Esophagus muscularis mucosa (tissue), 4 donors: ENCODE data around the gene DIP2C. TPM values are rescaled to one million over a fixed set of nuclear protein-coding genes. Genes with fewer than 3 reads are reported as not detected.

Experiments used
- DNase-seq: peaks from one replicate; pipeline ENCODE4 v3.0.0-alpha.2; 2017; ENCODE audit errors: extremely low spot score
- H3K27ac ChIP-seq, 4 donors: fragments of 200-600 bp; sonication (generic); replicated peaks in 1 of 4; 1 replicate in 3 of 4; 2 replicates in 1 of 4; pipeline ENCODE4 v1.5.1; 2016 to 2019; ENCODE audit warnings: mild to moderate bottlenecking in 1 of 4
- H3K27me3 ChIP-seq, 4 donors: fragments of 200-600 bp; sonication (generic); one replicate each; pipeline versions ENCODE4 v1.5.1 to v1.6.0; 2016 to 2019
- H3K36me3 ChIP-seq, 4 donors: fragments of 200-600 bp; sonication (generic); one replicate each; pipeline ENCODE4 v1.5.1; 2016 to 2019
- H3K4me1 ChIP-seq, 4 donors: fragments of 200-600 bp; sonication (generic); one replicate each; pipeline ENCODE4 v1.5.1; 2016 to 2019
- H3K4me3 ChIP-seq, 4 donors: fragments of 200-600 bp; sonication (generic); 1 replicate in 2 of 4; 2 replicates in 2 of 4; pipeline ENCODE4 v1.5.1; 2016 to 2019; ENCODE audit warnings: mild to moderate bottlenecking in 4 of 4, moderate library complexity in 1 of 4
- H3K9me3 ChIP-seq, 4 donors: fragments of 200-600 bp; sonication (generic); 1 replicate in 3 of 4; 2 replicates in 1 of 4; pipeline ENCODE4 v1.5.1; 2016 to 2019
- EP300 ChIP-seq: sonication (generic); formaldehyde crosslinking; IDR thresholded peaks from one replicate; pipeline ENCODE4 v1.6.1; 2017; ENCODE audit warnings: antibody characterized with exemption
- POLR2A ChIP-seq: fragments of 450-650 bp; IDR thresholded peaks from one replicate; pipeline ENCODE4 v1.6.1; 2017; ENCODE audit warnings: antibody characterized with exemption, moderate library complexity, mild to moderate bottlenecking, low read depth
- POLR2AphosphoS5 ChIP-seq, 2 donors: sonication (generic); formaldehyde crosslinking; IDR thresholded peaks; one replicate each; pipeline ENCODE4 v1.6.1; 2017; ENCODE audit warnings: antibody characterized with exemption in 2 of 2
- WGBS: methylation state at CpG from one replicate; pipeline ENCODE4 v1.1.5; 2018; 5-methylcytosine and 5-hydroxymethylcytosine counted together
- intact Hi-C: fragments of 100-400 bp; cut with DNase I; formaldehyde crosslinking; loops from one replicate; pipeline ENCODE4 v1.15.1; 2023
- total RNA-seq, 4 donors: library from RNA; depleted of rRNA; stranded (reverse); fragments of >200 nt; gene quantifications; one replicate each; pipeline versions ENCODE4 v1.1.0 to v1.2.1, GENCODE V29; 2016
- TF ChIP-seq, protein P1 (sequence below), 3 experiments: fragments of 200-600 bp in 2 of 3; fragments of 450-650 bp in 1 of 3; sonication (generic) in 2 of 3; IDR thresholded peaks; one replicate each; pipeline ENCODE4 v1.5.1; 2017 to 2019; ENCODE audit warnings: antibody characterized with exemption in 3 of 3, mild to moderate bottlenecking in 2 of 3, moderate library complexity in 1 of 3

Gene DIP2C
- total RNA-seq, 4 donors from 2014 or later = 38.6 to 66.4 (median 55.7) TPM

DNA sequence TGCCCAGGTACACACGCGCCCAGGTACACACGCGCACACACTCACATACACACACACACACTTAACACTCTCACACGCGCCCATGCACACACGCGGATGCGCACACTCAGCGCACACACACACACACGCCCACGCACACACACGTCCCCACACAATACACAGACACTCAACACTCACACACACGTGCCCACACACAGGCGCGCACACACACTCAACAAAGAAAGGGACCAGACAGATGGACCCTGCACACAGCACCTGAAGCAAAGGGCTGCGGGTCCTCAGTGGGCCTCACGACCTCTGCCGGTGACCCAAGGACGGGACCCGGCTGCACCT lies 296.8 kb downstream of the DIP2C start:
- TF ChIP-seq POLR2A = no peak
- TF ChIP-seq, protein P1, sequence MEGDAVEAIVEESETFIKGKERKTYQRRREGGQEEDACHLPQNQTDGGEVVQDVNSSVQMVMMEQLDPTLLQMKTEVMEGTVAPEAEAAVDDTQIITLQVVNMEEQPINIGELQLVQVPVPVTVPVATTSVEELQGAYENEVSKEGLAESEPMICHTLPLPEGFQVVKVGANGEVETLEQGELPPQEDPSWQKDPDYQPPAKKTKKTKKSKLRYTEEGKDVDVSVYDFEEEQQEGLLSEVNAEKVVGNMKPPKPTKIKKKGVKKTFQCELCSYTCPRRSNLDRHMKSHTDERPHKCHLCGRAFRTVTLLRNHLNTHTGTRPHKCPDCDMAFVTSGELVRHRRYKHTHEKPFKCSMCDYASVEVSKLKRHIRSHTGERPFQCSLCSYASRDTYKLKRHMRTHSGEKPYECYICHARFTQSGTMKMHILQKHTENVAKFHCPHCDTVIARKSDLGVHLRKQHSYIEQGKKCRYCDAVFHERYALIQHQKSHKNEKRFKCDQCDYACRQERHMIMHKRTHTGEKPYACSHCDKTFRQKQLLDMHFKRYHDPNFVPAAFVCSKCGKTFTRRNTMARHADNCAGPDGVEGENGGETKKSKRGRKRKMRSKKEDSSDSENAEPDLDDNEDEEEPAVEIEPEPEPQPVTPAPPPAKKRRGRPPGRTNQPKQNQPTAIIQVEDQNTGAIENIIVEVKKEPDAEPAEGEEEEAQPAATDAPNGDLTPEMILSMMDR (IDR thresholded peaks at IDR 0.05) = no peak
- TF ChIP-seq POLR2AphosphoS5 (IDR thresholded peaks at IDR 0.05) = no peak
- TF ChIP-seq EP300 = no peak
- H3K4me1 ChIP-seq = peaks cover 18 to 39% (median 34%) of the 10 kb centered on the region in 4 donors
- intact Hi-C loops = no loop called here
- no peak overlapping the region for H3K27ac ChIP-seq
- DNase-seq = no peak
- H3K36me3 ChIP-seq = peaks cover 10 to 48% (median 27%) of the 10 kb centered on the region in 4 donors
- 88% methylated on average over 20 of the region's 21 CpGs for WGBS
- H3K9me3 ChIP-seq = no peaks in the 10 kb centered on the region
- no peaks in the 10 kb centered on the region for H3K27me3 ChIP-seq
- no peak overlapping the region for H3K4me3 ChIP-seq

DNA sequence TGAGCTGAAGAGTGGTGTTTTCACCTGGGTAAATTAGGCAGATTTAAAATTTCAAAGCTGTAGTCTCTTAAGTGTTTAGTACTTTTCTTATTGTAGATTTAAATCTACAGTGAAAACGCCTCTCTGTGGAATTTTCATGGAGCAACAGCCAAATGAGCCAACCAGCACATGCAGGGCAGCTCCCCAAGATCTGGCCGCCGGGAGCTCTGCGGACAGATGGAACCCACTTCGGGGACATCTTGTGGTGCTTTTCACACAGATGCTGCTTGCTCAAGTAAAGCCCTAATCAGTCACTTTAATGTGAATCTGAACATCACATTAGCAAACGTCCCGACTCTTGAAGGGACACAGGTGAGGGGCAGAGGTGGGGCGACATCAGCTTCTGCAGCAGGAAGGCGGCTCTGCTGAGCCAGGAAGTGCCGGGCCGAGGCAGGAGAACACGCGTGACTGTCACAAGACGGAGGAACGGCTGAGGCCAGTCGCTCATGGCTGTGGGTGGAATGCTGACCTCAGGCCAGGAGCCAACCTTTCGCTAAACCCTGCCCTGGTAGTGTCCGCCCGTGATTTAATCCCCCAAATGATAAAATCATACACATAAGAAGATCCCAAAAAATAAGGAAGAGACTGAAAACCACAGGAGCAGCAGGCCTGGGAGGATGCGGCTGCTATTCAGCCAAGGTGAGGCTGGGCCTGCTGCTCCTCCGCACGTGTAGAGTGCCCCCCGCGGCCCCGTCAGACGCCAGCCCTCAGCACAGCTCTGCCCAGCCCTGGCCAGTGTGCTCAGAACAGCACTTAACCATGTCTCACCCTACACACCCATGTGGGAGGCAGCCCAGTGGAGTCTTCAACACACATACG lies 297.4 kb downstream of the DIP2C start:
- Histone ChIP-seq H3K9me3 (no peaks in the 10 kb centered on the region), H3K36me3 (peaks cover 13 to 54% (median 33%) of the 10 kb centered on the region in 4 donors), H3K4me3 (no peak overlapping the region), H3K27me3 (no peaks in the 10 kb centered on the region), H3K4me1 (peaks cover 14 to 34% (median 29%) of the 10 kb centered on the region in 4 donors), H3K27ac (no peak overlapping the region)
- intact Hi-C loops = no loop called here
- WGBS = 84% methylated on average over 26 of the region's 27 CpGs
- TF ChIP-seq POLR2AphosphoS5 (IDR thresholded peaks at IDR 0.05) = no peak
- no peak for TF ChIP-seq POLR2A
- TF ChIP-seq, protein P1 (IDR thresholded peaks at IDR 0.05) = no peak
- no peak for TF ChIP-seq EP300
- DNase-seq = no peak

DNA sequence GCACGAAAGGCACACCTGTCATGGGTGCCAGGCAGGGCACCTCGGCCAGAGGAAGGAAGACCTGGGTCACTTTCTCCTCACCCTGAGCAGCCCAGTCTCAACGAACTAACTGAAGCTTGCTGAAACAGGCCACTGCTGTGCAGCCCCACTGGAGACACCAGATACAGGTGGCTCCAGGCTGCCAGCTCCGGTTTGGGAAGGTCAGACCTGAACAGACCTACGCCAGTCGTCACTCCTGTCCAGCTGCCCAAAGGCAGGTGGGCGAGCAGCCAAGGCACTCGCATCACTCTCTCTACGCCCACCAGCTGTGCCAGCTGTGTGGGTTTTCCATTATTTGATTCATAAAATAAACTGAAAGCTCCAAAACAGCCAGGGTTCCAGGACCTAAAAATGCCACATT lies 298.2 kb downstream of the DIP2C start:
- H3K4me3 ChIP-seq = no peak overlapping the region
- H3K27ac ChIP-seq = no peak overlapping the region
- no peak for DNase-seq
- no peaks in the 10 kb centered on the region for H3K9me3 ChIP-seq
- no peaks in the 10 kb centered on the region for H3K27me3 ChIP-seq
- TF ChIP-seq POLR2A (no peak), EP300 (no peak), POLR2AphosphoS5 (IDR thresholded peaks at IDR 0.05) (no peak)
- TF ChIP-seq, protein P1 (IDR thresholded peaks at IDR 0.05) = no peak
- peaks cover 12 to 26% (median 21%) of the 10 kb centered on the region in 4 donors for H3K4me1 ChIP-seq
- WGBS = 70% methylated on average over 5 of the region's 9 CpGs
- intact Hi-C loops = no loop called here
- H3K36me3 ChIP-seq = peaks cover 13 to 62% (median 39%) of the 10 kb centered on the region in 4 donors

DNA sequence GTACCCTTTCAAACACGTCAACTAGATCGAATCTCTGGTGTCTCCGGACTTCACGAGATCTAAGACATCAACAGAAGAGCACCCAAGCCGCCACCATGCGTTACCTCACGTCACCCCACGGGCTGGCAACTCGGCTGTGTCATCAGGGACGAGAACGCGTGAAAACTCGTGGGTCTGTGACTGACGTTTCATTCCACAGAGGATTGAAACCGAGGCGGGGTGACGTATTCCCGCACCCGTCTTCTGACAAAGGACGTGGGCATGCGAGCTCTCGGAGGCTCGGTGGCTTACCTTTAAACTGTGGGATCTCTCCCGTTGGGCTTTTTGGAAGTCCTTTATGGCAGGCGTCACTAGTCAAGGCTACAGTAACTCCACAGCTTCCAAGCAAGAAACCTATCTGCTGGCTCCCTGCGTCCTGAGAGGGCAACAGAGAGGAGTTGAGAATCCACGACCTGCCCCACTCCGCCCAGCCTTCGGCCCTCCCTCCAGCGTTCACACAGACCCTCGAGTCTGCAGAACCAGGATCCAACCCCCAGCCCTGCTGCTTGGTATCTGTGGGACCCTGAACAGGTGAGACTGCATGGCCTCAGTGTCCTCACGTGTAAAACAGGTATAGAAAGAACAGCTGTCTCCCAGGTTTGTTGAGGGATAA lies 298.9 kb downstream of the DIP2C start:
- Histone ChIP-seq H3K4me1 (peaks cover 7 to 19% (median 14%) of the 10 kb centered on the region in 4 donors), H3K27ac (no peak overlapping the region), H3K4me3 (no peak overlapping the region), H3K36me3 (peaks cover 17 to 69% (median 46%) of the 10 kb centered on the region in 4 donors), H3K9me3 (no peaks in the 10 kb centered on the region), H3K27me3 (no peaks in the 10 kb centered on the region)
- no peak for DNase-seq
- intact Hi-C loops = no loop called here
- WGBS = 92% methylated on average over 31 of the region's 32 CpGs
- no peak for TF ChIP-seq POLR2AphosphoS5 (IDR thresholded peaks at IDR 0.05)
- TF ChIP-seq, protein P1 (IDR thresholded peaks at IDR 0.05) = no peak
- no peak for TF ChIP-seq POLR2A
- no peak for TF ChIP-seq EP300
